GM12878 (cell line): ENCODE results near the gene SACM1L. TPM values are rescaled to one million over a fixed set of nuclear protein-coding genes. Genes with fewer than 3 reads are reported as not detected.

Source experiments
- BRCA1 ChIP-seq: IDR thresholded peaks from 2 replicates; pipeline ENCODE4 v1.6.1; 2011; ENCODE audit warnings: low read depth, low read length, improper control_type of control experiment
- CHD1 ChIP-seq: IDR thresholded peaks from 2 replicates; pipeline ENCODE4 v1.6.1; 2012; ENCODE audit warnings: low read depth, low read length, improper control_type of control experiment
- EGR1 ChIP-seq, 2 experiments: IDR thresholded peaks; 1 replicate in 1 of 2; 2 replicates in 1 of 2; pipeline ENCODE4 v1.6.1; 2011 to 2012; ENCODE audit warnings: low read depth in 2 of 2, low read length in 2 of 2, borderline replicate concordance in 1 of 2, mild to moderate bottlenecking in 1 of 2, moderate library complexity in 1 of 2
- JUNB ChIP-seq: IDR thresholded peaks from 2 replicates; pipeline ENCODE4 v1.6.1; 2016; ENCODE audit warnings: antibody characterized with exemption, mild to moderate bottlenecking
- MTA2 ChIP-seq: fragments of 450-650 bp; IDR thresholded peaks from 2 replicates; pipeline ENCODE4 v1.6.1; 2016; ENCODE audit warnings: low read depth, mild to moderate bottlenecking, moderate library complexity
- NR2C1 ChIP-seq: fragments of 450-650 bp; IDR thresholded peaks from 2 replicates; pipeline ENCODE4 v1.6.1; 2017; ENCODE audit warnings: antibody characterized with exemption, mild to moderate bottlenecking, moderate library complexity
- PML ChIP-seq: IDR thresholded peaks from 2 replicates; pipeline ENCODE4 v1.6.1; 2012; ENCODE audit warnings: low read length, inconsistent platforms
- RCOR1 ChIP-seq: conservative IDR thresholded peaks from 2 replicates; pipeline ENCODE4 v1.6.1; 2012; ENCODE audit warnings: low read depth, low read length, improper control_type of control experiment
- REST ChIP-seq: IDR thresholded peaks from 2 replicates; pipeline ENCODE4 v1.6.1; 2012; ENCODE audit warnings: mild to moderate bottlenecking, low read depth, low read length
- SREBF1 ChIP-seq: IDR thresholded peaks from 2 replicates; pipeline ENCODE4 v1.6.1; 2012; ENCODE audit warnings: mild to moderate bottlenecking, low read length
- SREBF2 ChIP-seq: IDR thresholded peaks from 2 replicates; pipeline ENCODE4 v1.6.1; 2012; ENCODE audit warnings: mild to moderate bottlenecking, low read length
- SUPT20H ChIP-seq: IDR thresholded peaks from 2 replicates; pipeline ENCODE4 v1.6.1; 2011; ENCODE audit warnings: low read depth, mild to moderate bottlenecking, low read length, moderate library complexity, borderline replicate concordance; ENCODE audit not compliant: control insufficient read depth
- TARDBP ChIP-seq: IDR thresholded peaks from 2 replicates; pipeline ENCODE4 v1.6.1; 2016; ENCODE audit warnings: borderline replicate concordance
- TBL1XR1 ChIP-seq: IDR thresholded peaks from 2 replicates; pipeline ENCODE4 v1.6.1; 2012; ENCODE audit warnings: low read depth, low read length, improper control_type of control experiment
- TCF12 ChIP-seq: IDR thresholded peaks from 2 replicates; pipeline ENCODE4 v1.6.1; 2011; ENCODE audit warnings: low read depth, mild to moderate bottlenecking, low read length
- WRNIP1 ChIP-seq: IDR thresholded peaks from 2 replicates; pipeline ENCODE4 v1.6.1; 2011; ENCODE audit warnings: low read depth, low read length, improper control_type of control experiment, borderline replicate concordance
- polyA plus RNA-seq, 11 experiments: library from polyadenylated mRNA; depleted of rRNA in 4 of 11; unstranded in 6 of 11; stranded (reverse) in 5 of 11; fragments of >200 nt; fragmentation: Nextera tagmentation in 4 of 11; fragmentation: Illumina TruSeq in 1 of 11; extraction: Ambion mirVana in 4 of 11; extraction: Trizol in 1 of 11; gene quantifications; 1 replicate in 1 of 11; 2 replicates in 10 of 11; pipeline versions ENCODE4 v1.2.1 to v1.2.3, GENCODE V29; 2011 to 2016; ENCODE audit warnings: inconsistent platforms in 2 of 11, missing spikeins in 2 of 11, low read depth in 1 of 11
- total RNA-seq, 4 experiments: library from RNA; depleted of rRNA in 3 of 4; stranded (reverse); fragments of >200 nt in 3 of 4; fragmentation: Illumina TruSeq in 1 of 4; extraction: Trizol in 1 of 4; gene quantifications; 2 replicates each; pipeline versions ENCODE4 v1.2.1 to v1.2.3, GENCODE V29; 2013 to 2021
- TF ChIP-seq, protein P1 (sequence below): IDR thresholded peaks from 2 replicates; pipeline ENCODE4 v1.6.1; 2011; ENCODE audit warnings: low read depth, mild to moderate bottlenecking, low read length, moderate library complexity, borderline replicate concordance; ENCODE audit errors: extremely low read depth

SACM1L gene
- total and polyA plus RNA-seq, 10 of the 15 experiments (the other 5 are each of a cell fraction or from before 2014, with no cell fraction given), result 16.5 to 48.3 (median 28.9) TPM

- TF ChIP-seq REST, result no peak
- TF ChIP-seq, protein P1, sequence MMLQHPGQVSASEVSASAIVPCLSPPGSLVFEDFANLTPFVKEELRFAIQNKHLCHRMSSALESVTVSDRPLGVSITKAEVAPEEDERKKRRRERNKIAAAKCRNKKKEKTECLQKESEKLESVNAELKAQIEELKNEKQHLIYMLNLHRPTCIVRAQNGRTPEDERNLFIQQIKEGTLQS, result no peak
- no peak for TF ChIP-seq CHD1
- TF ChIP-seq WRNIP1, result no peak
- TF ChIP-seq TCF12, result no peak
- no peak for TF ChIP-seq PML
- no peak for TF ChIP-seq JUNB
- no peak for TF ChIP-seq EGR1 (IDR thresholded peaks at IDR 0.05; ENCODE audit: borderline replicate concordance in 1 of 2, low read depth in 2 of 2, low read length in 2 of 2)
- no peak for TF ChIP-seq RCOR1
- TF ChIP-seq NR2C1, result no peak
- no peak for TF ChIP-seq SREBF1
- TF ChIP-seq SREBF2, result no peak
- TF ChIP-seq TBL1XR1, result no peak
- TF ChIP-seq MTA2, result no peak
- no peak for TF ChIP-seq BRCA1
- no peak for TF ChIP-seq SUPT20H
- TF ChIP-seq TARDBP, result no peak
These were observed 40.4 kb downstream of the SACM1L start (continued) for GRCh38 chr3:45729614-45730013.
